Raji (cell line): ENCODE measurements around the gene PDZD8.

Experiments
- POLR2A ChIP-seq: IDR thresholded peaks from 2 replicates; pipeline ENCODE4 v1.6.1; 2011; ENCODE audit warnings: low read depth, low read length, control low read depth; ENCODE audit not compliant: insufficient read depth

The PDZD8 gene

DNA sequence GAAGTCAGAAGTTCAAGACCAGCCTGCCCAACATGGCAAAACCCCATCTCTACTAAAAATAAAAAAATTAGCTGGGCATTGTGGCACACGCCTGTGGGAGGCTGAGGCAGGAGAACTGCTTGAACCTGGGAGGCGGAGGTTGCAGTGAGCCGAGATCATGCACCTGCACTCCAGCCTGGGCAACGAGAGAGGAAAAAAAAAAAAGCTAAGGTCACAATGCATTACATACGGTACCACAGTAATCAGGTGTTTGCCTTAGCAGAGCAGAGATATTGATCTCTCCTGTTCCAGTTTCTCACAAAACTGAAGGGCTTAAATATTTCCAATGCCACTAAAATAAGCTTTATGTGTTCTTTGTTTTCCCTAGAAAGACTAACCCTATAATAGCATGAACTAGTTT lies 7.5 kb downstream of the PDZD8 start:
- no peak for TF ChIP-seq POLR2A

DNA sequence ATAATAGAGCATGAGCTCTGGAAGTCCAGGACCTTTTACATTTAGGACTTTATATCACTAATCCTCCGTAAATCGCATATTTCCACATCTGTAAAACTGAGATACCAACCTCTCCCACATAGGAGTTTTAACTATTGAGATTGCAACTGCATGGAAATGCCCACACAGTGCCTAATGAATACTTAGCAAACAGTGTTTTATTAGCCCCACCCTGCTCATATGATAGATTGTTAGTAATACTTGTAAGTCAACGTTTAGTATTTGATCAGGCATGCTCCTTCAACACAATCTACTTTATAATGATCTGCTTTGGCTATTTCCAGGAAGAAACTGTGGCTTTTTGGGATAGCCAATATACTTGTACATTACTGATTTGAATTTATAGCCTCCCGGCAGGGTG lies 8.5 kb downstream of the PDZD8 start:
- no peak for TF ChIP-seq POLR2A

- no peak for TF ChIP-seq POLR2A
These were observed 9.6 kb downstream of the PDZD8 start for GRCh38 chr10:117365612-117366011.

DNA sequence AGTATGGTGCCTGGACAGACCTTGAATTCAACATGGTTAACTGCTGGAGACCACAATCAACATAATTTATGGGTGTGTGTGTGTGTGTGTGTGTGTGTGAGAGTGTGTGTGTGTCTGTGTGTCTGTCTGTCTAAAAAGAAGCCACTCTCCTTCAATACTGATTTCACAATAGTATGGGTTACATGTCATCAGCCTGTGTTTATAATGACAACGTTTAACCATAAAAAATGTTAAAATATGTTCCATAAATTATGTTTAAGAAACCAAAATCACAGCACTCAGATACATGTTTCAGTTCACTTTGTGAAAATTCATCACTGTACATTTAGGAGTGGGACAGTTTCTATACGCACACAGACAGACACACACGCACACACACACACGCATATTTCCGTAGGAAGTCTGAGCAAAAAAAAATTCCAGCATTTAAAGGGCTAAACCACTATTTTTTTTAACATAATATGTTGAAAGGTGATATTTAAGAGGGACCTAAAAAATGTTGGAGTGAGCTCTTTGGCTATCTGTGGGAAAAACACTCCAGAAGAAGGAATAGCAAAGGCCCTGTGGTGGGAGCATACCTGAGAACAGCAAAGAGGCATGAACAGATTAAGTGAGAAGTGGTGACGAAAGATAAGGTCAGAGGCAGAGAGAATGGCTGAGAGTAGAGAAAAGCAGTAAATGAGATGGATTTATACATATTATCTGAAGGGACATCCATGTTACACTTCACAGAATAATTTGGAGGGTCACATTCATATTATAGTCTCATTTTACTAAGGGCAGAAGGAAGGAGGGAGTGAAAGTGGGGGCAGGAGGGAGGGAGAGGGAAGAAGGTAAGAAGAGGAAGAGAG lies 10.9 kb downstream of the PDZD8 start:
- no peak for TF ChIP-seq POLR2A

- no peak for TF ChIP-seq POLR2A
These were observed 12.2 kb downstream of the PDZD8 start for GRCh38 chr10:117363028-117363427.

DNA sequence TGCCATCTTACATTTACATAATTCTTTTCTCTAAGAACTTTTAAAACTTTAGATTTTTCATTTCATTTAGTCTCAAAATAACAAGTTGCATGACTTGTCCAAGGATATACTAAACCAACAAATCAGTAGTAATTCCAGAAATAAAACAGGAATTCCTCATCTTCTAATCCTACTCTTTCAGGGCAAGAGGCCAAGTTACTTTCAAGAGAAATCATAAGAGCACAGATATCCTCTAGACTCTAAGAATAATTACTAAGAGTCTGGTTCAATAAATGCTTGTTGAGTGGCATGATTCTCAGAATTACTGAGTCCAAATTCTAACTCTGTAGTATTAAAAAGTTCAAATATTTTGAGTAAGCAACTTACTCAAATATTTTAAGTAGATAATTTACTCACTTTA lies 12.9 kb downstream of the PDZD8 start:
- no peak for TF ChIP-seq POLR2A

GRCh38 chr10:117360994-117361667 lies 14.1 kb downstream of the PDZD8 start:
- no peak for TF ChIP-seq POLR2A

GRCh38 chr10:117360016-117360415 lies 15.2 kb downstream of the PDZD8 start:
- no peak for TF ChIP-seq POLR2A

- TF ChIP-seq POLR2A = no peak
These were observed 20.2 kb downstream of the PDZD8 start for GRCh38 chr10:117355072-117355471.

- TF ChIP-seq POLR2A = no peak
These were observed 21.6 kb downstream of the PDZD8 start for GRCh38 chr10:117353684-117354083.

- TF ChIP-seq POLR2A = no peak
These were observed 22.5 kb downstream of the PDZD8 start for GRCh38 chr10:117352724-117353123.

DNA sequence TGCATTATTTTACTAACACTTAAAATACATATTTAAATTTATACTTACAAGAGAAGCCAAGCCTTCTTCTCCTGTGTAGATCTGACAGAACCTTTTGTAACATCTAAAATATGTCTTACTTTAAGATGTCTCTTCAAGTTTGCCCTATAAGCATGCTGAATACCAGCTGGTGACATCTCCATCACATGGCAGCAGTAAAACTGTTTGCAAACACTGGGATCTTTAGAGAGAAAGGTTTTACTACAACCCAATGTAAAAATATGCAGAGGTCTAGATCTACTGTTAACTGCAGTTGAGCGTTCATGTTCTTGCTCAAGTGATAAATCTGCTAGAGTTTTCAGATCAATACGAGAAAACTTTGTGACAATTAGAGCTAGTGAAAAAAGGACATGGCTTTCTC lies 23.2 kb downstream of the PDZD8 start:
- no peak for TF ChIP-seq POLR2A

DNA sequence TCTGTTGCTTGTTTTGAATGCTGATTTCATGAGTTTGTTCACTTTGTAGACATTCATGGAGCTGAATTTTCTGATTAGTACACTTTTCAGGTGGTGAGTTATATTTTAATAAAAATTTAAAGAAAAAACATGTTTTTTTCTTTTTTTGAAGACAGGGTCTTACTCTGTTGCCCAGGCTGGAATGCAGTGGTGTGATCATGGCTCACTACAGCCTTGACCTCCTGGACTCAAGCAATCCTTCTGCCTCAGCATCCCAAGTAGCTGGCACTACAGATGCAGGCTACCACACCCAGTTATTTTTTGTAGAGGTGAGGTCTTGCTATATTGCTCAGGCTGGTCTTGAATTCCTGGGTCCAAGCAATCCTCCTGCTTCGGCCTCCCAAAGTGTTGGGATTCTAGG lies 23.7 kb downstream of the PDZD8 start:
- TF ChIP-seq POLR2A = no peak

DNA sequence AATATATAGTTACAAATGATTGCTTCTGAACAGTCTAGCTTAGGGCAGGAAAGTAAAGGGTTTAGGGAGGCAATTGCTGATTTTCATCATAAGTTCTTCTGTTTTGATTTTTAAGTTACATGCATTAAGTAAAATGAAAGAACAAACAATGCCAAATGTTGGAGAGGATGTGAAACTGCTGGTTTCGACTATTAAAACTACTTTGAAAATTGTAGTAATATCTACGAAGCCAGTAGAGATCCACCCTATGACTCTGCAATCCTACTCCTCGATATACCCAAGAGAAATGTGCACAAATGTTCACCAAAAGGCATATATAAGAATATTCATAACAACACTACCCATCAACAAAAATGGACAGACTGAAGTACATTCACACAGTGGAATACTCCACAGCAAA lies 24.3 kb downstream of the PDZD8 start:
- TF ChIP-seq POLR2A = no peak

DNA sequence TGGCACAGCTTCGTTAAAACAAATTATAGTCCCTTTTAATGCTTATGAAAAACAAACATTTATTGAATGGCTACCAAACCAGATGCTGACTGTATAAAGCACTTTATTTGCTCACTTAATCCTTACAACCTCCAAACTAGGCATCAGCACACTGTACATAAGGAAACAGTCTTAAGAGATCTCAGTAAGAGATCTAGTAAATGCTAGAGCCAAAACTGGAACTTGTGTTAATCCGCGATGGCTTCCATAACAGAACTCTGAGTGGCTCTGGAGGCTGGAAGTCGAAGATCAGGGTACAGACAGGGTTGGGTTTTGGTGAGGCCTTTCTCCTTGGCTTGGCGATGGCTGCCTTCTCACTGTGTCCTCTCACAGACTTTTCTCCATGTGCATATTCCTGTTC lies 27.0 kb downstream of the PDZD8 start:
- no peak for TF ChIP-seq POLR2A

DNA sequence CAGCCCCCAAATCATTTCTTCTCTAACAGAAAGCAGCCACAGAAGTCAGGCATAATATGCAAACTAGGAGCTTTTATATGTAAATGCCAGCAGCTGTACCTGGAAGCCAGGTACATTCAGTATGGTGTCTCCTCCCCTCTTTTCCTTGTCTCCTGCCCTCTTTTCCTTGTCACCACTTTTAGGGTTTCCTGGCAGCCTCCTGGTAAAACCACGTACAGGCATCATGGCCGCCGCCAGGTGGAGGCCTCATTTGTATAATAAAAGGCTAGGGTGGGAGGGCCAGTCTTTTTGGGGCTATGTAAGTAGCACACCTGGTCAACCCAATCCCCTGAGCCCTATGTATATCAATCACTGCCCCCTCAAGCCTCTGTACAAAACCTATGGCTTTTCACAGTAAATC lies 28.7 kb downstream of the PDZD8 start:
- TF ChIP-seq POLR2A = no peak

DNA sequence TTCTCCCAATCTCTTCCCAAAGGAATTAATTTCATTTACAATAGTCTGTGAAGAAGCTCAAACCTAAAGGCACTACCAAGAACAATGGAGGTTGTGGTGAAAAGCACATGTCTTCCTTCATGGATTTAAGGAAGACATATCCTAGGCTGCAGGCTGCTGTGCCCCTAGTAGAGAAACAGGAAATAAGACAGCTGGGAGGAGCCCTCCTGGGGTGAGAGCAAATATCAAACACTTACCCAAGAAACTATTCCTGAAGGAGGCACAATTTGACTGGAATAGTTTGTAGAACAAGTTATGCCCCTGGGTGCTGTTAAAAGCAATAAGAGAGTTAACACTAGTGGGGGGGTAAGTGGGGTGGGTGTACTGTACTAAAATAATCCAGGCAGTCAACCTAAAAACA lies 30.1 kb downstream of the PDZD8 start:
- TF ChIP-seq POLR2A = no peak

GRCh38 chr10:117342641-117343040 lies 32.6 kb downstream of the PDZD8 start:
- no peak for TF ChIP-seq POLR2A
